GM19351 (cell line): ENCODE results near the gene ISG15.
"Not testable (repeated sequence)": the region's sequence is repeated elsewhere in the genome, so short reads cannot be mapped to it uniquely, and the experiment has no call there.

ENCODE experiments used
- ATAC-seq: cut with Tn5 transposase; IDR thresholded peaks from one replicate; pipeline ENCODE4 v1.9.1; 2021; ENCODE audit warnings: mild to moderate bottlenecking, moderate library complexity; ENCODE audit not compliant: unreplicated experiment

Gene ISG15

GRCh38 chr1:1010131-1010530 is 3.2 kb upstream of the ISG15 start:
- not testable (repeated sequence) for ATAC-seq

GRCh38 chr1:1011396-1011949 is 1.8 kb upstream of the ISG15 start:
- ATAC-seq: no peak

GRCh38 chr1:1012736-1013104 is 577 bp upstream of the ISG15 start:
- not testable (repeated sequence) for ATAC-seq

GRCh38 chr1:1013922-1014648 is 788 bp downstream of the ISG15 start:
- no peak for ATAC-seq

GRCh38 chr1:1014799-1015681 is 1.7 kb downstream of the ISG15 start:
- ATAC-seq: no peak

GRCh38 chr1:1017397-1018320 is 4.4 kb downstream of the ISG15 start:
- not testable (repeated sequence) for ATAC-seq

- ATAC-seq: not testable (repeated sequence)
These were observed 5.0 kb downstream of the ISG15 start for GRCh38 chr1:1018321-1018685.

- peak; percentile 69 for ATAC-seq
These were observed 6.1 kb downstream of the ISG15 start for GRCh38 chr1:1019122-1019999.

GRCh38 chr1:1020000-1020404 is 6.7 kb downstream of the ISG15 start, which contains the start of gene AGRN:
AGRN (plus strand) TSS chr1:1020120; CDS start chr1:1020173, 53 bp downstream.
- ATAC-seq: peak; percentile 32

GRCh38 chr1:1020415-1021009 is 7.2 kb downstream of the ISG15 start:
- ATAC-seq: no peak

- no peak for ATAC-seq
These were observed 8.0 kb downstream of the ISG15 start for GRCh38 chr1:1021010-1021919.

GRCh38 chr1:1021920-1022259 is 8.6 kb downstream of the ISG15 start:
- ATAC-seq: no peak

GRCh38 chr1:1022302-1023009 is 9.2 kb downstream of the ISG15 start:
- no peak for ATAC-seq

- ATAC-seq: no peak
These were observed 10.4 kb downstream of the ISG15 start for GRCh38 chr1:1023700-1024099.

- no peak for ATAC-seq
These were observed 11.0 kb downstream of the ISG15 start for GRCh38 chr1:1024149-1024770.

- ATAC-seq: no peak
These were observed 11.7 kb downstream of the ISG15 start for GRCh38 chr1:1024771-1025699.
